IMR-90 (cell line): ENCODE data around the gene PHACTR3.

Experiments
- BHLHE40 ChIP-seq: fragments of 150-350 bp; IDR thresholded peaks from 2 replicates; pipeline ENCODE4 v1.6.1; 2016; ENCODE audit warnings: mild to moderate bottlenecking, low read depth, low read length
- CEBPB ChIP-seq: IDR thresholded peaks from 2 replicates; pipeline ENCODE4 v1.6.1; 2012; ENCODE audit warnings: low read depth, low read length, improper control_type of control experiment
- CTCF ChIP-seq: conservative IDR thresholded peaks from 2 replicates; pipeline ENCODE4 v1.5.1; 2012; ENCODE audit warnings: mild to moderate bottlenecking, low read depth, low read length, improper control_type of control experiment
- ELK1 ChIP-seq: fragments of 150-350 bp; IDR thresholded peaks from 2 replicates; pipeline ENCODE4 v1.6.1; 2016; ENCODE audit warnings: low read depth, mild to moderate bottlenecking, low read length, moderate library complexity, borderline replicate concordance
- FOS ChIP-seq: fragments of 150-350 bp; IDR thresholded peaks from 2 replicates; pipeline ENCODE4 v1.6.1; 2016; ENCODE audit warnings: low read depth, low read length
- MAFK ChIP-seq: IDR thresholded peaks from 2 replicates; pipeline ENCODE4 v1.6.1; 2012; ENCODE audit warnings: low read depth, low read length, improper control_type of control experiment
- MAZ ChIP-seq: IDR thresholded peaks from 2 replicates; pipeline ENCODE4 v1.6.1; 2012; ENCODE audit warnings: low read depth, mild to moderate bottlenecking, low read length, improper control_type of control experiment, moderate library complexity, borderline replicate concordance
- MXI1 ChIP-seq: IDR thresholded peaks from 2 replicates; pipeline ENCODE4 v1.6.1; 2012; ENCODE audit warnings: low read depth, mild to moderate bottlenecking, low read length, moderate library complexity, borderline replicate concordance
- POLR2A ChIP-seq: IDR thresholded peaks from 2 replicates; pipeline ENCODE4 v1.6.1; 2012; ENCODE audit warnings: mild to moderate bottlenecking, low read depth, low read length
- RAD21 ChIP-seq: IDR thresholded peaks from 2 replicates; pipeline ENCODE4 v1.6.1; 2012; ENCODE audit warnings: low read length, improper control_type of control experiment
- RCOR1 ChIP-seq: IDR thresholded peaks from 2 replicates; pipeline ENCODE4 v1.6.1; 2012; ENCODE audit warnings: mild to moderate bottlenecking, low read length, improper control_type of control experiment; ENCODE audit not compliant: insufficient replicate concordance
- RFX5 ChIP-seq: IDR thresholded peaks from 2 replicates; pipeline ENCODE4 v1.8.0; 2012; ENCODE audit warnings: low read depth, mild to moderate bottlenecking, low read length, moderate library complexity
- SMC3 ChIP-seq: fragments of 150-350 bp; IDR thresholded peaks from 2 replicates; pipeline ENCODE4 v1.6.1; 2016; ENCODE audit warnings: low read depth, mild to moderate bottlenecking, antibody characterized with exemption, low read length, moderate library complexity
- USF2 ChIP-seq: fragments of 150-350 bp; IDR thresholded peaks from 2 replicates; pipeline ENCODE4 v1.6.1; 2017; ENCODE audit warnings: mild to moderate bottlenecking, antibody characterized with exemption, low read length, low read depth

- TF ChIP-seq MAFK (no peak), CTCF (no peak), RFX5 (no peak), MAZ (no peak), USF2 (no peak), FOS (no peak), RAD21 (no peak), BHLHE40 (no peak), POLR2A (no peak), MXI1 (no peak), SMC3 (no peak), CEBPB (no peak), RCOR1 (no peak), ELK1 (no peak)
These were observed 218.7 kb downstream of the PHACTR3 start for GRCh38 chr20:59823030-59823423.
